NCI-H82 treated with DMSO at 0.1 percent for 48 hours (cell line): ENCODE data around the gene AP2A2.

Experiments
- DNase-seq: peaks from one replicate; lab custom pipeline; 2025; ENCODE audit not compliant: unreplicated experiment; lab: John Stamatoyannopoulos, UW

The AP2A2 gene

GRCh38 chr11:898540-899190, 27.0 kb upstream of the AP2A2 start:
- DNase-seq: no peak

DNA sequence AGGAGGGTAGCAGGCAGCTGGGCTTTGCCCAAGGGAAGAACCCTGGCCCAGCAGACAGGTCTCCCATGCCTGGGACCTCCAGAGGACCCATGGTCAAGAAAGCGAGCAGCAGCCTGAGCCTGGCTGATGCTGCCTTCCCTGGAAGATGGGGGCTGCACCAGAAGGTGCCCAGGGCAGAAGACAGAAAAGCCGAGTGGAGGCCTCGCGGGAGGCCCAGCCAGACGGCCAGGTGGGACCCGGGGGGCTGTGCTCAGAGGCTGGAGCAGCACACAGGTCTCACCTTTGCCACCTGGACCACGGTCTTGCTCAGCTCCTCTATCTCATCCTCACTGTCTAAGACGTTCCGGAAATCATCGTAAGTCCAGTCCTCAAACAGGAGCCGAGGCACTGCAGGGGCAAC, 25.9 kb upstream of the AP2A2 start:
- no peak for DNase-seq

GRCh38 chr11:900545-900944, 25.1 kb upstream of the AP2A2 start:
- DNase-seq: no peak

DNA sequence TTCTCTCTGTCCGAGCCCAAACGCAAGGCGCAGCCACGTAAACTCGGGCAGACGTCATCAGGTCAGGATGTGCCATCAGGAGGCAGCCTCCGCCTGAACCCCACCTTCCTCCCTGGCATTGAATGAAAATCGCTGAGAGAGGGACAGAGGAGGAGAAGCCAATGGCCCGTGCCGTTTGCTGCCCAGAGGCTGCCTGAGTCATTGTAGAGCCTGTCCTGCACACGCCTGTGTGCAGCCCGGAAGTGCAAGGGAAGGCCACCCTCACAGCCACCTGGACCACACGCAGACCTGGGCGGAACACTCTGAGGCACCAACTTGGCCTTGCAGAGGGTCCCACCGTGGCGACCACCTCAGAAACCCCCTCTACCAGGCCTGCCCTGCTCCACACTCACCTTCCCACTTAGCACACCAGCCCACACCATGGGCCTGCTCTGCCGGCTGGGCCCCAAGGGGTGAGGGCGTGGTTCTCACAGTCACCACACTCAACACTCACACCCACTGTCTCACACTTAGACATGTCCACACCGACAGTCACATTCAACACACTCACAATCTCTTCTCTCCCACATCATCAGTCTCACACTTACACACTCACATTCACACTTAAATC, 24.1 kb upstream of the AP2A2 start:
- DNase-seq: no peak

GRCh38 chr11:904380-904779, 21.3 kb upstream of the AP2A2 start:
- DNase-seq: no peak

DNA sequence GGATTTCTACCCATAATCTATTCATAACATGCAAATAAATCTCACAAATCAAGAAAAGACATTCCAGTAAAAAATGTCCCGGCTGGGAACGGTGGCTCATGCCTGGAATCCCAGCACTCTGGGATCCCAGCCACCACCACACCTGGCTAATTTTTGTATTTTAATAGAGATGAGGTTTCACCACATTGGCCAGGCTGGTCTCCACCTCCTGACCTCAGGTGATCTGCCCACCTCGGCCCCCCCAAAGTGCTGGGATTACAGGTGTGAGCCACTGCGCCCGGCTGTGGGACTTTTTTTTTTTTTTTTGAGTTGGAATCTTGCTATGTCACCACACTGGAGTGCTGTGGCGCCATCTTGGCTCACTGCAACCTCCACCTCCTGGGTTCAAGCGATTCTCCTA, 19.7 kb upstream of the AP2A2 start:
- no peak for DNase-seq

- no peak for DNase-seq
Measured at GRCh38 chr11:907668-908067, 18.0 kb upstream of the AP2A2 start.

DNA sequence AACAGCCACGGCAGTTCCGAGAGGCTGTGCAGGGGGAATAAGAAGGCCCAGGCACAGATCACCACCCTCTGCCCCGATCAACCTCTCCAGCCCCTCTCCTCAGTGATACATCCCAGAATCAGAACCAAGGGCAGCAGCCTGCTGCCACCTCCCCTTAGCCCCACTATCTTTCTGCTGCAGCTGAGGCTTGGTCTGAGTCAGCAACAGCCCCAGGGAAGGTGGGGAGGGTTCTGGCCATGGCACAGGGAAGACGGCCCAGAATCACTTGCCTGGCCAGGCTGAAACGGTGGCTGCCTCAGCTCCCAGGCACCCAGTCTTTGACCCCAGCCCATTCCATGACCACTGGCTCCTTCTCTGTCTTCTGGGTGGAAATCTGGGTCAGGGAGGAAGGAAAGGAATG, 17.4 kb upstream of the AP2A2 start:
- DNase-seq: no peak

DNA sequence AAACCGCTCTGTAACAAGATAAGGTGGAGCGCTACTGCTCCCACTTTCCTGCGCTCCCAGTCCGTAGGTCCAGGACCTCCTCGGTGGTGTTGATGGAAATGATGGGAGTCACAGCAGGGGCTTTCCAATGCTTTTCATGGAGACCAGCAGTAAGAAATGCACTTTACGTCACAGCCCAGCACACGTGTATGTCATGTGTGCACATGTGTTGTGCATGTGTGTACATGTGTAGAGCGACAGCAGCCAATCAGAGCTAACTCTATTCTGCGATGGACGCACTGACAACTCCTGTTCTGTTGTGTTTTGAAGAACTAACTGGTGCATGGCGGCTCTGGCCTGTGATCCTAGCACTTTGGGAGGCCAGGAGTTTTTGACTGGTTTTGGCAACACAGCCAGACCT, 16.3 kb upstream of the AP2A2 start:
- no peak for DNase-seq

DNA sequence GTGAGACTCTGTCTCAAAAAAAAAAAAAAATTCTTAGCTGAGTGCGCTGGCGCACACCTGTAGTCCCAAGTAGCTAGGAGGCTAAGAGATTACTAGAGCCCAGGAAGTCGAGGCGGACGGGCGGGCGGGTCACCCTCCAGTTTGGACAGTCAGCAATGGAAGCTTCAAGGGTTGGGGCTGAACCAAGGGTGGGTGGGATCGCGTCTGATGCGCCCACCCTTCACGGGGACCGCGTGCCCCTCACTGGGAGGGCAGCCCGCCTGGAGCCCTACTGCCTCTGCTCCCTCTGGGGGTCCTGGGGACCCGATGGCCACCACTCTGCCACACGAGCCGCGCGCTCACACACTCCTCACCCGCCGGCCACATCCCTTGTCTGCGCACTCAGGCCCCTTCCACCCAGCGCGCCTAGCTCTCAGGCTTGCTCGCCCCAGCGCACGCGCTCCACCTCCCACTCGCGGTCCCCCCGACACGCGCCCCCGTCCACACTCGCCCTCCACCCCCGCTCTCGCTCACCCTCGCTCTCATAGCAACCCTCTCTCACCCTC, 15.6 kb upstream of the AP2A2 start:
- DNase-seq: no peak

DNA sequence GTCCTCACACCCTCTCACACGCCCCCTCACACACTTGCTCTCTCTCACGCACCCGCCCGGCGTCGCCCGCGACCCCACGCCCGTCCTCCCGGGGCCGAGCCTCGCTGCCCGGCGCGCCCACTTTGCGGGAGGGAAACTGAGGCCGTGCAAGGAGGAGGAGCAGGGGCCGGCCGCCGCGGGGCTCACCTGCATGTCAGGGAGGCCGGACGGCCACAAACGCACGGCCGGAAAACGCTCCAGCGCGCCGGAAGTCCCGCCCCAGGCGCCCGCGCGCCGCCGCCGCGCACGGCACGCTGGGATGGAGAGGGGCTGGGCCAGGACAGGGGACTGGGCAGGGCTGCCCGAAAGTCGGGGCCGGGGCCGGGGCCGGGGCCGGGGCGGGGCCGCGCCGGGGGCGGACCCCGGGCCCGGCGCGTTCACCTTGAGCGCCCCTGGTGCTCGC, 15.1 kb upstream of the AP2A2 start, which contains the start of gene CHID1:
Gene CHID1 (minus strand): TSS at position 222 of the 442 bp plus-strand sequence. CDS start 5,994 bp downstream, outside the sequence.
- peak; percentile 28 for DNase-seq

DNA sequence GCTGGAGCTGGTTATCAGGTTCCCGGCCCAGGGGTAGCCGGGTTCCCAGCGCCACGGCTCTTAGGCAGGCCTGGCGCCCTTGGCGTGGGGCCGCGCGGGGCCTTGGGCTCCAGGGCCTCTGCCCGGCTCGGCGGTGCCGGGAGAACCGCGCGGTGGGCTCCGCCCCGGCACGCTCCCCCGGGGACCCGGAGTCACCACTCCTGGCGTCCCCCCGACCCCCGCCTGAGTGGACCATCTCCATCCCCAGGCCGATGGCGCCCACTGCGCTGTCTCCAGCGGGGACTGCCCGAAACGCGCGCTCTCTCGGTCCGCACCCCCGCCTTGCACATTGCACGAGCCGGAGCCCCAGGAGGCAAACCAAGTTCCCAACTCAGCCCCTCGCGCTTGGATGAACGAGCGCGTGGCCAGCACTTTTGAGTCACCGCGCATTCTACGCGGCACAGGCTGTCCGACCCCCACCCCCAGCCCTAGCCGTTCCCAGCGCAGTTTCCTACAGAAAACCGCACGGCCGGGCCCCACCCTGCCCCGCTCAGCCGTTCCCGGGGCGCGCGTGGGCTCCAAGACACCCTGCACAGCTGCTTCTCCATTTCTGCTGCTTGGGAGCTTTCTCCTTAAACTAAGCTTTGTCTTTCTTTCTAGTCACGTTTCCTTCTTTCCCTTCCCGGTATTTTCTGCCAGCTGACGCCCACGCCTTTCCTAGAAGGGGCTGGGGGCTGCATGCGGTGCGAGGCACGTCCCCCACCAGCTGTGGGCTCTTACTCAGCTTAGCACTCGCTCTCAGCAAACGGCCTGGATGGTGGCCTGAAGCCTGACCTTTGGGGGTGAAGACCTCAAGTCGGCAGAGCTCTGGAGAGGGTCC, 14.4 kb upstream of the AP2A2 start:
- no peak for DNase-seq

GRCh38 chr11:911890-912219, 13.8 kb upstream of the AP2A2 start:
- DNase-seq: no peak

GRCh38 chr11:912266-912665, 13.4 kb upstream of the AP2A2 start:
- no peak for DNase-seq

DNA sequence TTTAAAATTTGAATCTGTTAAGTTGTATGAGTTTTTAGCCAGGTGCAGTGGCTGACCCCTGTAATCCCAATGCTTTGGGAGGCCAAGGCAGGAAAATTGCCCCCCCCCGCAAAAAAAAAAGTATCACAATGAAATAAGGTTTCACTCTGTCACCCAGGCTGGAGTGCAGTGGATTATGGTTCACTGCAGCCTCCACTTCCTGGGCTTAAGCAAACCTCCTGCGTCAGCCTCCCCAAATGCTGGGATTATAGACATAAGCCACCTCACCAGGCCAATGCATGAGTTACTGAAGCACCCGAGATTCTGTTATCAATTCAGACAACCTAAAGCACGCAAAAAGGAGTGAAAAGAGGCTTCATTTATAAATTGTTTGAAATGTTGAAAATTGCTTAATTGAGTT, 12.6 kb upstream of the AP2A2 start:
- no peak for DNase-seq

- no peak for DNase-seq
Measured at GRCh38 chr11:914204-914603, 11.5 kb upstream of the AP2A2 start.

DNA sequence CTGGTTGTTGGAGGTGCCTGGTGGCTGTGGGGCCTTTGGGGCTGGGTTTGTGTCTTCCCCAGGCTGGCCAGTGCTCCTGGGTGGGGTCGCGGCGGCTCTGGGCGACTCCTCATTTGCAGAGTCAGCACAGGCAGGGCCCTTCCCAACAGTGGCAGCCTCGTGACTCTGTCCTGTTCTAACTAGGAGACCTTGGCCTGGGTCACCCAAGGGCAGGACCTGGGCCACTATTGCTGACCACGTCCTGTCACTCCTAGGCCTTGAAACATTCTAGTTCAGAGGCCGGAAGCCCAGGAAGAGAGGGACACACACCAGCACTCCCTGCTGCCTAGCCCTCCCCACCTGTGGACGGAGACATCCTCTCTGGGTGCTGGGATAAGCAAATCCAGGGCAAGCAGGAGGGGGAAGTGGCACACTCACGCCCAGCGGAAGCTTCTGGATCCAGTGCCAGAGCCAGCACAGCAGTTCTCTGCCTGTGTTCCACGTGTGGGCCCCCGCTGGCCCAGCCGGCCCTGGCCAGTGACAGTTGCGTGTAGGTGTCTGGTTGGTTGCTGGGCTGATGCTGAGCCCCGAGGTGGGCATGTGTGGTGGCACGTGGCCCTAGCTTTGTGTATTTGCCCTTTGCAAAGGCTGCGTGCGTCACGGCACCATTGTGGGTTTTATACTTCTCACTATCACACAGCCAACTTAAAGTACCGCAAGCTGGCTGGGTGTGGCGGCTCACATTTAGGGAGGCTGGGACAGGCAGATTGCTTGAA, 10.7 kb upstream of the AP2A2 start:
- no peak for DNase-seq

- DNase-seq: no peak
Measured at GRCh38 chr11:917426-917825, 8.2 kb upstream of the AP2A2 start.

DNA sequence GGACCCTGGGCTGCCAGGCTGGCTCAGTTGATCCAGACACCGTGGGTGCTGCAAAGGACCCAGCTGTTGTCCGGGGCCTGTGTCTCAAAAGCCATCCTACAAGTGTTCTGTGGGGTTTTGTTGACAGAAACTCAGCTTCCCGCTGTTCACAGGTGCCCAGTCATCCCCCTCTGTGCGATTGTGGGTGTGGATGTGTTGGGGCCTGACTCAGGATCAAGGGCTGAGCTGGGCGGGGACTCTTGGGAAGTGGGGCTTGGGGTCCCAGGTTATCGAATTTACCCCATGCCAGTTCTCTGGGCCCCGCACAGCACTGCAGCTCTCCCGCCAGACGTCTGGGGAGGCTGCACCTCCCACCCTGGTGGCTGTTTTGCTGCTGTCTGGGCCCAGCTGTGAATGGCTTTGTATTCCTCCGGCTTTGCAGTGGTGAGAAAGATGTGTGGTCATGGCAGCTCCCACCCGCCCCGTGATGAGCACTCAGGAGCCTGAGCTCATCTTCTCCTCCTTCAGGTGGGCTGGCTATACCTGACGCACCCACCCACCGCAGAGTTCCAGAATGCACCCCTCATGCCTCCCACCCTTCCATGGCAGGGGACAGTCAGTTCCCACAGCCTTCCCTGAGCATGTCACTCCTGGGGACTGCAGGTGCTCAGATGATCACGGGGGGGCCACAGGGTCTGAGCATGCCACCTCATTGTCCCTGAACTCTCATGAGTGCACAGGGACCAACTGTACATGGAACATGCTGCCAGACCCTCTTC, 3.6 kb upstream of the AP2A2 start:
- DNase-seq: no peak

GRCh38 chr11:923691-924405, 1.8 kb upstream of the AP2A2 start:
- DNase-seq: no peak
